Activated CD8-positive, alpha-beta T cell treated with anti-CD3 and anti-CD28 coated beads for 36 hours (primary cell): ENCODE data around the gene FKBP15. TPM values are rescaled to one million over a fixed set of nuclear protein-coding genes. Genes with fewer than 3 reads are reported as not detected.

Experiments
- ATAC-seq: fragments of 200-7000 bp; cut with Tn5 transposase; one replicate; pipeline ENCODE4 v1.10.0; 2021; ENCODE audit warnings: mild to moderate bottlenecking, moderate library complexity
- CTCF ChIA-PET: fragments of 350-600 bp; sonication (Branson Sonifier 250); formaldehyde crosslinking; loops from one replicate; lab custom pipeline; 2021; ENCODE audit warnings: antibody characterized with exemption; lab: Charles Lee
- POLR2A ChIA-PET: fragments of 350-600 bp; sonication (Branson Sonifier 250); formaldehyde crosslinking; loops from one replicate; lab custom pipeline; 2021; ENCODE audit warnings: antibody characterized with exemption; lab: Charles Lee
- DNase-seq: peaks from one replicate; pipeline ENCODE4 v3.0.0-alpha.2; 2020
- H3K27ac Mint-ChIP-seq: one replicate; pipeline ENCODE4 v1.8.0; 2021; ENCODE audit warnings: mild to moderate bottlenecking, mixed read lengths
- H3K27me3 Mint-ChIP-seq: one replicate; pipeline ENCODE4 v1.8.0; 2021; ENCODE audit warnings: mixed read lengths
- H3K36me3 Mint-ChIP-seq: one replicate; pipeline ENCODE4 v1.8.0; 2021; ENCODE audit warnings: low read depth, mixed read lengths
- H3K4me1 Mint-ChIP-seq: one replicate; pipeline ENCODE4 v1.8.0; 2021; ENCODE audit warnings: low read depth, mixed read lengths
- H3K4me3 Mint-ChIP-seq: one replicate; pipeline ENCODE4 v1.8.0; 2021; ENCODE audit warnings: mild to moderate bottlenecking, moderate library complexity, mixed read lengths
- H3K9me3 Mint-ChIP-seq: one replicate; pipeline ENCODE4 v1.8.0; 2021; ENCODE audit warnings: mixed read lengths
- CTCF ChIP-seq: fragments of 200-600 bp; IDR thresholded peaks from one replicate; pipeline ENCODE4 v1.8.0; 2022; ENCODE audit warnings: antibody characterized with exemption, mild to moderate bottlenecking
- intact Hi-C: fragments of 100-400 bp; cut with micrococcal nuclease; formaldehyde crosslinking; loops from one replicate; pipeline ENCODE4 v1.10.0; 2022
- total RNA-seq, 2 experiments: library from RNA; stranded (reverse); gene quantifications; one replicate each; pipeline ENCODE4 v1.2.3, GENCODE V29; 2021

Gene FKBP15
- total RNA-seq, 2 experiments from 2014 or later: 32.5 to 33.7 TPM

GRCh38 chr9:113160571-113160970, 60.5 kb downstream of the FKBP15 start:
- no peak for ATAC-seq
- DNase-seq: no peak
- no peaks in the 10 kb centered on the region for H3K27me3 Mint-ChIP-seq
- peaks cover 18% of the 10 kb centered on the region for H3K36me3 Mint-ChIP-seq
- intact Hi-C loops: no loop called here
- TF ChIP-seq CTCF: no peak
- POLR2A ChIA-PET: interaction anchor here (0.5 kb wide), 1 partner anchor 9 kb away, joined by 4 read pairs; no protein-coding TSS in a partner anchor
- peak overlapping the region; percentile 8 for H3K27ac Mint-ChIP-seq
- H3K9me3 Mint-ChIP-seq: no peaks in the 10 kb centered on the region
- peaks cover 14% of the 10 kb centered on the region for H3K4me1 Mint-ChIP-seq
- CTCF ChIA-PET: interaction anchor here (1.1 kb wide), 1 partner anchor 48 kb away, joined by 4 read pairs; no protein-coding TSS in a partner anchor
- no peak overlapping the region for H3K4me3 Mint-ChIP-seq

GRCh38 chr9:113158446-113158845, 62.6 kb downstream of the FKBP15 start:
- peaks cover 25% of the 10 kb centered on the region for H3K4me1 Mint-ChIP-seq
- H3K9me3 Mint-ChIP-seq: no peaks in the 10 kb centered on the region
- TF ChIP-seq CTCF: no peak
- ATAC-seq (no peak), DNase-seq (no peak)
- intact Hi-C loops: no loop called here
- H3K4me3 Mint-ChIP-seq: no peak overlapping the region
- H3K27me3 Mint-ChIP-seq: no peaks in the 10 kb centered on the region
- peaks cover 15% of the 10 kb centered on the region for H3K36me3 Mint-ChIP-seq
- POLR2A ChIA-PET: interaction anchor here (0.9 kb wide), 1 partner anchor 20 kb away, joined by 7 read pairs; no protein-coding TSS in a partner anchor
- H3K27ac Mint-ChIP-seq: no peak overlapping the region
- CTCF ChIA-PET: interaction anchor here (1.2 kb wide), 1 partner anchor 46 kb away, joined by 3 read pairs; no protein-coding TSS in a partner anchor

GRCh38 chr9:113156880-113157279, 64.2 kb downstream of the FKBP15 start:
- Mint-ChIP-seq H3K4me1 (peaks cover 33% of the 10 kb centered on the region), H3K27me3 (no peaks in the 10 kb centered on the region), H3K36me3 (peaks cover 11% of the 10 kb centered on the region), H3K27ac (peak overlapping the region; percentile 88), H3K9me3 (no peaks in the 10 kb centered on the region), H3K4me3 (no peak overlapping the region)
- ATAC-seq: no peak
- no peak for TF ChIP-seq CTCF
- ChIA-PET CTCF (interaction anchor here (0.9 to 2.4 kb wide), 3 partner anchors 9 to 499 kb away, joined by 3 to 18 read pairs (median 4); no protein-coding TSS in a partner anchor), POLR2A (interaction anchor here (2.5 kb wide), 1 partner anchor 64 kb away, joined by 10 read pairs; the partner anchor contains the start of genes FKBP15 and SLC31A1)
- intact Hi-C loops: no loop called here
- no peak for DNase-seq

GRCh38 chr9:113155911-113156588, 65.0 kb downstream of the FKBP15 start:
- peak overlapping the region; percentile 34 for H3K4me3 Mint-ChIP-seq
- intact Hi-C loops: no loop called here
- ATAC-seq (peak; percentile 76), DNase-seq (peak; percentile 85)
- ChIA-PET POLR2A (interaction anchor here (0.6 to 2.5 kb wide), 4 partner anchors 13 to 194 kb away, joined by 3 to 10 read pairs (median 4); partner anchors contain the start of genes FKBP15 and SLC31A1), CTCF (interaction anchor here (0.8 to 2.4 kb wide), 7 partner anchors 9 to 500 kb away, joined by 3 to 18 read pairs (median 3); partner anchors contain the start of genes ALAD and FKBP15)
- TF ChIP-seq CTCF: no peak
- H3K27ac Mint-ChIP-seq: peak overlapping the region; percentile 88
- H3K36me3 Mint-ChIP-seq: peaks cover 9% of the 10 kb centered on the region
- no peaks in the 10 kb centered on the region for H3K9me3 Mint-ChIP-seq
- peaks cover 38% of the 10 kb centered on the region for H3K4me1 Mint-ChIP-seq
- no peaks in the 10 kb centered on the region for H3K27me3 Mint-ChIP-seq
